ENCODE data around the gene CNTRL. TPM values are rescaled to one million over a fixed set of nuclear protein-coding genes. Genes with fewer than 3 reads are reported as not detected.
"Not testable (repeated sequence)": the region's sequence is repeated elsewhere in the genome, so short reads cannot be mapped to it uniquely, and the experiment has no call there.

CNTRL gene
- total RNA-seq, 4 donors from 2014 or later = 23.5 to 31.5 (median 29.6) TPM

- no peaks in the 10 kb centered on the region for H3K4me1 ChIP-seq
- no peaks in the 10 kb centered on the region for H3K36me3 ChIP-seq
- intact Hi-C loops (cut with DNase I; ENCODE audit: low total_unique reads) = no loop called here
- no peaks in the 10 kb centered on the region for H3K27me3 ChIP-seq
- no peak for DNase-seq
- H3K27ac ChIP-seq = no peak overlapping the region
- H3K4me3 ChIP-seq = no peak overlapping the region
- no peaks in the 10 kb centered on the region for H3K9me3 ChIP-seq
- TF ChIP-seq CTCF (IDR thresholded peaks at IDR 0.05) (no peak), POLR2A (IDR thresholded peaks at IDR 0.05) (no peak)
Observed at GRCh38 chr9:121088576-121088975, 13.8 kb downstream of the CNTRL start.

GRCh38 chr9:121090743-121091142 lies 16.0 kb downstream of the CNTRL start:
- H3K27me3 ChIP-seq; H3K27ac ChIP-seq; intact Hi-C loops (cut with DNase I; ENCODE audit: low total_unique reads); H3K4me3 ChIP-seq; DNase-seq; H3K36me3 ChIP-seq; H3K4me1 ChIP-seq; H3K9me3 ChIP-seq: not testable (repeated sequence)

GRCh38 chr9:121095057-121095456 lies 20.3 kb downstream of the CNTRL start:
- no peaks in the 10 kb centered on the region for H3K36me3 ChIP-seq
- H3K9me3 ChIP-seq = no peaks in the 10 kb centered on the region
- H3K4me3 ChIP-seq = no peak overlapping the region
- no peak for TF ChIP-seq POLR2A (IDR thresholded peaks at IDR 0.05)
- TF ChIP-seq CTCF (IDR thresholded peaks at IDR 0.05) = no peak
- no peak for DNase-seq
- no peaks in the 10 kb centered on the region for H3K27me3 ChIP-seq
- no peaks in the 10 kb centered on the region for H3K4me1 ChIP-seq
- intact Hi-C loops (cut with DNase I; ENCODE audit: low total_unique reads) = no loop called here
- H3K27ac ChIP-seq = no peak overlapping the region

- no peaks in the 10 kb centered on the region for H3K36me3 ChIP-seq
- H3K27ac ChIP-seq = no peak overlapping the region
- TF ChIP-seq POLR2A (IDR thresholded peaks at IDR 0.05) (no peak), CTCF (IDR thresholded peaks at IDR 0.05) (no peak)
- H3K4me1 ChIP-seq = no peaks in the 10 kb centered on the region
- intact Hi-C loops (cut with DNase I; ENCODE audit: low total_unique reads) = no loop called here
- no peak overlapping the region for H3K4me3 ChIP-seq
- no peaks in the 10 kb centered on the region for H3K27me3 ChIP-seq
- DNase-seq = no peak
- no peaks in the 10 kb centered on the region for H3K9me3 ChIP-seq
Observed at GRCh38 chr9:121098567-121099198, 23.9 kb downstream of the CNTRL start.

- H3K4me1 ChIP-seq; intact Hi-C loops (cut with DNase I; ENCODE audit: low total_unique reads); H3K27ac ChIP-seq: not testable (repeated sequence)
Observed at GRCh38 chr9:121104054-121104453, 29.3 kb downstream of the CNTRL start.

GRCh38 chr9:121105531-121105930 lies 30.8 kb downstream of the CNTRL start:
- no peak overlapping the region for H3K27ac ChIP-seq
- intact Hi-C loops (cut with DNase I; ENCODE audit: low total_unique reads) = no loop called here
- no peaks in the 10 kb centered on the region for H3K27me3 ChIP-seq
- H3K36me3 ChIP-seq = no peaks in the 10 kb centered on the region
- no peak overlapping the region for H3K4me3 ChIP-seq
- no peaks in the 10 kb centered on the region for H3K4me1 ChIP-seq
- no peak for DNase-seq
- no peak for TF ChIP-seq CTCF (IDR thresholded peaks at IDR 0.05)
- TF ChIP-seq POLR2A (IDR thresholded peaks at IDR 0.05) = no peak
- H3K9me3 ChIP-seq = no peaks in the 10 kb centered on the region

More at GRCh38 chr9:121104054-121104453, 29.3 kb downstream of the CNTRL start:
- not testable (repeated sequence) for H3K27me3 ChIP-seq, H3K4me3 ChIP-seq, H3K36me3 ChIP-seq, DNase-seq, H3K9me3 ChIP-seq
